ENCODE data around the gene OR5K4.

OR5K4 gene, protein sequence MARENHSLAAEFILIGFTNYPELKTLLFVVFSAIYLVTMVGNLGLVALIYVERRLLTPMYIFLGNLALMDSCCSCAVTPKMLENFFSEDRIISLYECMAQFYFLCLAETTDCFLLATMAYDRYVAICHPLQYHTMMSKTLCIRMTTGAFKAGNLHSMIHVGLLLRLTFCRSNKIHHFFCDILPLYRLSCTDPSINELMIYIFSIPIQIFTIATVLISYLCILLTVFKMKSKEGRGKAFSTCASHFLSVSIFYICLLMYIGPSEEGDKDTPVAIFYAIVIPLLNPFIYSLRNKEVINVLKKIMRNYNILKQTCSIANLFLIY

DNA sequence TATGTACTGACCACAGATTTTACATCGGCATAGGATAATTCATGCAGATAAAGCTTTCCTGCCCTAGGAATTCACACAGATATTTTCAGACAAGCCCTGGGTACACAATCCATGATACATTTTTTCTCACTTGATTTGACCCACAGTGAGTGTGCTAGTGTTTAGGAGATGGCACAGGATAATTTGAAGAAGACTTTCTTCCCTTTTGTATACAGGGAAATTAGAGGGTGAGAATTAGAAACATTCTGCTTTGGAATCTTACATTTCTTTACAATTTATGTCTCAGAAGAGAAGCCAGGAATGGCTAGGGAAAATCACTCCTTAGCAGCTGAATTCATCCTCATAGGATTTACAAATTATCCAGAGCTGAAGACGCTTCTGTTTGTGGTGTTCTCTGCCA, at the start of gene OR5K4:
TSS of gene OR5K4 (plus strand) at position 301 of the 400 bp plus-strand sequence. CDS start at position 301, 0 bp downstream.
- DNase-seq (ENCODE audit: low spot score), result no peak

DNA sequence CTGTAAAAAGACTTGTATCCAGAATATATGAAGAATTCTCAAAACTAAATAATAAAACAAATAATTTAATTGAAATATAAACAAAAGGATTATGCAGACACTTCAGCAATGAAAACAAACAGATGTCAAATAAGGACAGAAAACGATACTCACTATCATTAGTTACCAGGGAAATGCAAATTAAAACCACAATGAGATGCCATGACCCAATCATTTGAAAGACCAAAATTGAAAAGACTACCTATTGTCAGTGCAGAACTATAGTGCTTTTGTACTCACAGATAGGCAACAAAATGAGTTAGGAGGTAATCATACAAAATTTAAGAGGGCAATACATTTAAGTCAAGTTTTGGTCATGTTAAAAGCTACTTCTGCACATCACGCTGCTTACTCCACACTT, 31.6 kb upstream of the OR5K4 start:
- DNase-seq (ENCODE audit: low spot score), result no peak

DNA sequence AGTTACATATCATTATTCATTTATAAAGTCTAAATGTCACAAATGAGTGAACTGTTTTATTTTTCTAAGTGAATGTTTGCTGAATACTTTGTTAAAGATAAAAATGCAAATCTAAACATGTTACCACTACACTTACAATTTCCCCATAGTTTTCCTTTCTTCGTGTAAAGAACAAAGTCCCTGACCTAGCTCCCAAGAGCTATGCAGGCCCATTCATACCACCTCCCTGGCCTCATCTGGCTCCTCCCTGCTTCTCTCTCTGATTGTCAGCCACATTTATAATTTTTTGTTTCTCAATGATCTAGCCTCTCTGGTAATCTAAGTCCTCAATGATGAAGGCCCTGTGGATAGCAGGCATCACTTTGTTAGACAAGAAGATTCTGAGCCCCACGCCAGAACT, 31.0 kb upstream of the OR5K4 start:
- no peak for DNase-seq (ENCODE audit: low spot score)

DNA sequence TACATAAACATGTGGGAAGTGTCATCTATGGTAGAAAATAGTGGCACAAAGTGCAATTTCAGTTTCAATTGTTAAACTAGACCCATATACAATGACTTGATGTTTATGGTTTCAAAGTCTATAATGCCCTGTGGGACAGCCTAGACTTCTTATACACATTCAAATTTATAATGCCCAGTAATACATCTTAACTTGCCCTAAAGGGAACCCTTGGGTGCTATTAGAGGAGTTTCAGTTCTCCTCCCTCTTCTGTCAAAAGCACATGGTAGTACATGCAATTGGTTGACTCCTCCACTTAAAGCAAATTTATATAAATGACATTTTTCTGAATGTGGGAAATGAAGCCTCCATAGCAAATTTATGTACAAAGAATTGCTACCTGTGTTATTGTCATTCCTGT, 30.2 kb upstream of the OR5K4 start:
- DNase-seq (ENCODE audit: low spot score), result no peak

DNA sequence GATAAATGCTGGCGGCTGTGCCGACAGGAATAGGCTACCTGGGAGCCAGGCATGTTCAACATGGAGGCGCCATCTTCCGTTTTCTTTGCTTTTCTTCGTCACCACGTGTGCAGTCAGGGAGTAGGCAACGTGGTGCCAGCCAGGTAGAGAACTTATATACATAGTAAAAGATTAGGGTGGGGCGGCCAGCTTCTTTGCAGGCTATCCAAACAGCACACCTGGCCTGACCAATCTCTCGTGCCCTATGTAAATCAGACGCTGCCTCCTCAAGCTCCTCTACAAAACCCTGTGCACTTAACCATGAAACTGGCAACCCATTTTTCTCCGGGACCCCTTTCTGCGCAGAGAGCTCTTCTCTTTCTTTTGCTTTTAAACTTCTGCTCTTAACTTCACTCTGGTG, 28.6 kb upstream of the OR5K4 start:
- no peak for DNase-seq (ENCODE audit: low spot score)

DNA sequence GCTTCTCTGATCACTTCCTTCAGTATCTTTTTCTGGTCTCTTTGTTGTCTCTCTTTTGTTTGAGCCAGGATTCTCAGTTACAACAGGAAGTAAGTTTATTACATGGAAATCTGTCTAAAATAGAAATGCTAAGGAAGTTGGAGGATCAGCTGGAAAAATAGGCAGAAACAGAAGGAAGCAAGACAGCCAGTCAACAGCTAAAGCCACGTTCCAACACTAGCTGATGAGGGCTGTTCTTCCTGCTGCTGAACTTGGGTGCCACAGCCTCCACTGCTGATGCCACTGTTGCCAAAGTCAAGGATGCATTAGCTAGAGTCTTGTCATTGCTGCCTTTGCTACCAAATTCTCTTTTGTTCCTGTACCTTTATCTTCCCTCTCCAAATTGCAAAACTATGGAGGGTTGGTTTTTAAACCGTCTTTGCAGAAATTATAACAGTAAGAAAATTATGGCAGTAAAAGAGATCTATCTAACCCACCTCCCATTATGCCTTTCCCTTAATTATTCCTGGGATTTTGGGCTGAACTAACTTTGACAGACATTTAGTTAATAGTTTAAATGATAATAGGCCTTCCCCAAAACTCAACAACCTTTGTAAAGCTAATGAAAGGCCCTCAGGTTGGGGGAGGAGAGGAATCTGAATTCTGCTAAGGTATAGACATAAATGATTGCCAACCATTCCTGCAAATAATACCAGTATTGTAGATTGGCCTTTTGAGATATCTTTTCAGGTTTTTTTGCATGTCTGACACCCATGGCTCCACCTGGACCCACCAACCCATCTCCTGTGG, 27.4 kb upstream of the OR5K4 start:
- DNase-seq (ENCODE audit: low spot score), result no peak

DNA sequence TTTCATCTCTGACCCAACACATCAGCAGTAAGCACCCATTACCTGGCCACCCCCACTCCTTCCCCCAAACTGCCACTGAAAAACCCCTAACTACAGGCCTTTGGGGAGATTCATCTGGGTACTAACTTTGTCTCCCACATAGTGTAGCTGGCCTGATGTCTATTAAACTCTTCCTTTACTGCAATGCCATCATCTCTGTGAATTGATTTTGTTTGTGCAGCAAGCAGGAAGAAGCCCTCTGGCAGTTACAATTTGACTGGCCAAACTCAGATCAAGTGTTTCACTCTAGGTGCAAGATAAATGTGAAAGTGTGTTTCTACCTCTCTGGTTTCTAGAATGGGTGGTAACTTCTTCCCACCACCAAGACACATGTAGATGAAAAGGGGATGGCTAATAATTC, 26.7 kb upstream of the OR5K4 start:
- no peak for DNase-seq (ENCODE audit: low spot score)

DNA sequence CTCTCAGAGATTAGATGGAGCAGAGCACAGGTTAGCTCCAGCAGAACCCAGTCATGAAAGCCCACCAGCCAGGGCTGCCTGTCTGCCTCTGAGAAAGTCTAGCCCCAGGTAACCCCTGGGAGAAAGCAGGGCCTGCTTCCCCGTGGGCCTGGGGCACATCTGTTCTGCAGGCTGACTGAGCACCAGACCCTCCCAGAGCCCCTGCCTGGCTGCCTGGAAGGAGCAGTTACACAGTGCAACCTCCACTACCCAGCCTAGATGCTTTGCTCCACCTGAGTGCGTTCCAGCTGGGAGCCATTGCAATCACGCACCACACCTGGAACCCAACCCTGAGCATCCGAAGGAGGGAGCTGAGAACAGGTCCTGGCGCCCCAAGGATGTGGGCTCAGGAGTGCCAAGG, 24.7 kb upstream of the OR5K4 start:
- DNase-seq (ENCODE audit: low spot score), result no peak

DNA sequence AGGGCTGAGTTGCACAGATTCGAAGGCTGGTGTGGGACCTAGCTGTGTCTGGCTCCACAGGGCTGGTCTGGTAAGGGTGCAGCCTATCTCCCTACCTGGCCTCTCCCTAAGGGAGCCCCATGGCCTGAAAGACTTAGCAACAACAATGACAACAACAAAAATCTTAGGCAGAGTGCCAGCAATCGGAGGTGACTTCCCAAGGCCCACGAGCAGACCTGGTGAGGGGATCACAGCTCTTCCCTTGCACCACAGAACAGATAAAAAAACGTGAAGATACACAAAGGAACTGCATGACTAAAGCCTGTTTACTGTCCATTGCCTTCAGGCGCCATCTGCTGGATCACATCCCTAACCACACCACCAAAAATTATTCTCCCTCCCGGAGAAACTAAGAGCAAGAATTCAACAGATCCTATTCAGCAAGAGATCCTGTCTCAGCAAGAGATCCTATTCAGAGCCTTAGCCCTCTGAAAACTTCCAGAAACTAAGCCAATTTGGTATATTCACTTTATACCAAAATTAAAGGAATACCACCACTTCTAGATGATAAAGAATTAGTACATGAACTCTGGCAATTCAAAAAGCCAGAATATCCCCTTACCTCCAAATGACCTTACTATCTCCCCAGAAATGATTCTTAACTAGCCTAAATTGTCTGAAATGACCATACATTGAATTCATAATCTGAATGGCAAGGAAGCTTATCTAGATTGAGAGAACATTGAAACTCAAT, 24.1 kb upstream of the OR5K4 start:
- peak; percentile 70 for DNase-seq (ENCODE audit: low spot score)

DNA sequence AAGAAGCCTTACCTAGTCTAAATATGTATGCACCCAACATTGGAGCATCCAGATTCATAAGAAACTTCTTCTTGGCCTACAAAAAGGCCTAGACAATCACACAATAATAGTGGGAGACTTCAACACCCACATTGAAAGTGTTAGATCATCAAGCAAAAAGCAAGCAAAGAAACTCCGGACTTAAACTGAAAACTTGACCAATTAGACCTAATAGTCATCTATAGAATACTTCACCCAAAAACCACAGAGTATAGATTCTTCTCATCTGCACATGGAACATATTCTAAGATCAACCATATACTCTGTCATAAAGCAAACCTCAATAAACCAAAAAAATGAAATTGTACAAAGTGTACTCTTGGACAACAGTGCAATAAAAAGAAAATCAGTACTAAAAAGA, 22.3 kb upstream of the OR5K4 start:
- no peak for DNase-seq (ENCODE audit: low spot score)

DNA sequence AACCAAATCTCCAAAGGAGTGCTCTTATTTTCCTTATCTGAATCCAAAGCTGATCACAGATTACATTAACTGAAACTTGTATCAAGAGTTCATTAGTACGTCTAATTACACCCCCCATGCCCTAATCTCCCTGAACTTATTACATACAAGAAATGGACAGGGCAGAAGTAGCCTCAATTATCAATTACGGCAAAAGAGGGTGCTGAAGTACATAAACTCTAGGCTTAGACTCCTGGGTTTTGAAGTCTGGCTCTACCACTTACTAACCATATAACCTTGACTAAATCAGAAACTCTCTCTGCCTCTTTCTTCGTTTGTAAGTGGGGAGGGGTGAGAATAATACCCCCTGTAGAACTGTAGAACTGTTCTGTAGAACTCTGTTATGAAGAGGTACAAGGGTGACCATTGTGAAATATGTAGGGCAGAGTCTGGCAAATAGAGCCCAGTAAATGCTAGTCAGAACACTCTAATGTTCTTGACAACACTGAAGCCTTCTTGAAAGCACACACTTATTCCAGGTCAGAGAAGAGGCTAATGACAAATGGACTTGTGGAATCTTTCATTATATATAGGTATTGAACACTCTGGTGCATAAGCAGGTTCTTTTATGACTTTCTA, 19.6 kb upstream of the OR5K4 start:
- peak; percentile 10 for DNase-seq (ENCODE audit: low spot score)

DNA sequence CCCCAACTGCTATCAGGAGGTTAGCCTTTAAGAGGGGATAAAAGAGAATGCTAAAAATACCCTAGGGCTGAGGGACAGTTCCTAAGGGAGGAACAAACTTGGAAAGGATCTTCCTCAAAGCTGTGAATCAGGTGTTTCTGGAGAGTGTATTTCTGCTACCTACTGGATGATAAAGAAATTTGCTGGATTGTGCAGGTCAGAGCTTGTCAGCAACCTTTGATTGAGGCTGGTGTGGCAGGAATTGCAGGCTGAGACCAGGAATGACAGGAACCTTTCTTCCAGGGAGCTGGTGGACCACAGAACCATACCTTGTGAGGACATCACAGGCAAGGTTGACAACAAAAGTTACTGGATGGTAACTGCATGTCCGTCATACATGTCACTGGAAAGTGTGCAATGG, 14.6 kb upstream of the OR5K4 start:
- no peak for DNase-seq (ENCODE audit: low spot score)

DNA sequence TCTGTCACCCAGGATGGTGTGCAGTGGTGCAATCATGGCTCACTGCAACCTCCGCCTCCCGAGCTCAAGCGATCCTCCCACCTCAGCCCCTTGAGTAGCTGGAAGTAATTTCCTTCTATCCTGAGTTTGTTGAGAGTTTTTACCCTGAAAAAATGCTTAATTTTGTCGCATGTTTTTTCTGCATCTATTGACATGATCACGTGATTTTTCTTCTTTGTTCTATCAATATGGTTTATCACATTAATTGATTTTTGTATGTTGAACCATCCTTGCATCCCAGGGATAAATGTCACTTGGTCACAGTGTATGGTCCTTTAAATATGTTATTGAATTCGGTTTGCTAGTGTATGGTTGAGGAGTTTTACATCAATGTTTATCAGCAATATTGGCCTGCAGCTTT, 11.9 kb upstream of the OR5K4 start:
- DNase-seq (ENCODE audit: low spot score), result no peak

DNA sequence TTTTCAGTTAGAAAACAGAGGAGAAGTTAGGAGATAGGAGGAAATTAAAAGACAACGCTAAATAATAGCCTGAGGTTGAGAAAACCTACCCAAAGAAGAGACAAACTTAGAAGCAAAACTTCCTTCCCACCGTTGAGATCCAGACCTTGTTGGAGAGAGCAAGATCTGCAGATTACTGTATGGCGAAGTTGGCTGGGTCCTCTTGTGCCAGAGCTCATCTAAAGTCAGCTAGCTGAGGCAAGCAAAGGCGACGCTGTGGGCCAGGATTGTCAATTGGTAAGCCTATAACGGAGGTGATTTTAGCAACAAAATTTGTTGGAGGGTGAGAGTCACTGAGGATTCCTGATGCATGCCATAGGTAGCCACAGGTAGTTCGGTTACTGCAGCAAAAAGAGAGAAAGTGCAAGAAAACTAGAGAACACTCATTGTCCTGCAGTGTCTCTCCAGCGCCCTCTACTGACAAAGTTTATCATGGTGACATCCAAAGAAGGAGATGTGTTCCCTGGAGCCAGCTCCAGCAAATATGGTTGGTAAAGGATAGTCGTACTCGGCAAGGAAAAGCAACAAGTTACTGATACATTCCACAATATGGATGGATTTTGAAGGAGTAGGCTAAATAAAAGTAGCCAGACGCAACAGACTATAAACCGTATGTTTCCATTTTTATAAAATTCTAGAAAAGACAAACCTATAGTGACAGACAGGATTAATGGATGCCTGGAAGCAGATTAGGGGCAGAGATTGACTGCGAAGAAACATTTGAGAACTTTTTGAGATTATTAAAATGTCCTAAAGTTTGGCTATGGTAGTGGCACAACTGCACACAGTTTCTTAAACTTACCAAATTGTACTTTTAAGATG, 9.8 kb upstream of the OR5K4 start:
- DNase-seq (ENCODE audit: low spot score), result peak; percentile 75

DNA sequence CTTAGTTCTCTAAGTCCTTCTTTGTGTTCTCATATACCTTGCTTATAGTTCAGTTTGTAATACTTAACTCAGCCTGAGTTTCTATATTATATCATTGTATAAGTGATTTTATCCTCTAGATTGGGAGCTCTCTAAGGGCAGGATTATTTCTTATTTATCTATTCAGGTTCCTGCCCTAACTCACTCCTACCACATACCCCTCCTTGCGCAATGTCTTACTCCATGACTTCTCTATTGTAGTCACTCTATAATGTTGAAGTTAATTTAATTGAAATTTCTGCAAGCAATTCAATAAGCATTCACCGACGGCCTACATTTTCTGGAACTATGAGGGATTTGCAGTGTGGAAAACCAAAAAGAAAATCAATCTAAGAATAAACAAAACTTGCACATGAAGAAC, 3.6 kb upstream of the OR5K4 start:
- DNase-seq (ENCODE audit: low spot score), result no peak

DNA sequence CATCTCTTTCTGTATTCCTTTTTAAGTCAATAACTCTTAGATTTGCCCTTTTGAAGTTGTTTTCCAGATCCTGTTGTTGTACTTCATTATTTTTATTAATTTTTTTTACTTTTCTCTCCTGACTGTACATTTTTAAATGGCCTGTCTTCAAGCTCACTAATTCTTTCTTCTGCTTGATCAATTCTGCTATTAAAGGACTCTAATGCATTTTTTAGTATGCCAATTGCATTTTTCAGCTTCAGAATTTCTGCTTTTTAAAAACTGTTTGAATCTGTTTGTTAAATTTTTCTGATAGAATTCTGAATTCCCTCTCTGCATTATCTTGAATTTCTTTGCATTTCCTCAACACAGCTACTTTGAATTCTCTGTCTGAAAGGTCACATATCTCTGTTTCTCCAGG, 5.6 kb downstream of the OR5K4 start:
- no peak for DNase-seq (ENCODE audit: low spot score)

DNA sequence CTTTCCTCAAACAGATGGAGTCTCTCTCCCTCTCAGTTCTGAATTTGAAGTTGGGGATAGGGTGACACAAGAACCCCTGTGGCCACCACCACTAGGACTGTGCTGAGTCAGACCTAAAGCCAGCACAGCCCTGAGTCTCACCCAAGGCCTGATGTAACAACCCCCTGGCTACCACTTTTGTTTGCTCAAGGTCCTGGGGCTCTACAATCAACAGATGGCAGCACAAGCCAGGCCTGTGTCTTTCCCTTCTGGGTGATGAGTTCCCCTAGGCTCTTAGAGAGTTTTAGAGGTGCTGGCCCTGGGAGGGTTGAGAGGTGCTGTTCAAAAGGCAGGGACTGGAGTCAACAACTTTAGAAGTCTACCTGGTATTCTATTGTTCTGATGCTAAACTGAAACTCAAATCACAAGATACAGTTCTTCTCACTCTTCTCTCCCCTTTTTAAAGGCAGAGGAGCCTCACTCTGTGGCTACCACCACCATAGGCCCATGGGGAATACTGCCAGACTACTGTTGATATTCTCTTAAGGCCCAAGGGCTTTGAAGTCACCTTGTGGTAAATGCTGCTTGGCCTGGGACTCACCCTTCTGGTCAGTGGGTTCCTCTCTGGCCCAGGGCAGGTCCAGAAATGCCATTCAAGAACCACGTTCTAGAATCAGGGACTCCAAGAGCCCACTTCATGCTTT, 6.5 kb downstream of the OR5K4 start:
- no peak for DNase-seq (ENCODE audit: low spot score)

DNA sequence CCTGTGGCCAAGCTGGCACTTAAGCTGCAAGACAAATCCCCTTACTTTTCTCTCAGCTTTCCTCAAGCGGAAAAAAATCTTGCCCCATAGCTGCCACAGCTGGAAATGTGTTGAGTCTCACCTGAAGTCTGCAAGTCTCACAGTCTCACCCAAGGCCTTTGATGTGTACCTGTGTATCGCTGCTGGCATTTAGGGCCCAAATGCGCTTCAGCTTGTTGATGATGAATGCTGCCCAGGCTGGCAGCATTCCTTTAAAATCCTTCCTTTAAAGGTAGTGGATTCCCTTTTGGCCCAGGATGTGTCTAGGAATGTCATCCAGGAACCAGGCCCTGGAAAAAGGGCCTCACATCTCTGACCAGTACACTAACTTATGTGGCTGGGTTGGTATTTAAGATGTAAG, 7.0 kb downstream of the OR5K4 start:
- DNase-seq (ENCODE audit: low spot score), result no peak

DNA sequence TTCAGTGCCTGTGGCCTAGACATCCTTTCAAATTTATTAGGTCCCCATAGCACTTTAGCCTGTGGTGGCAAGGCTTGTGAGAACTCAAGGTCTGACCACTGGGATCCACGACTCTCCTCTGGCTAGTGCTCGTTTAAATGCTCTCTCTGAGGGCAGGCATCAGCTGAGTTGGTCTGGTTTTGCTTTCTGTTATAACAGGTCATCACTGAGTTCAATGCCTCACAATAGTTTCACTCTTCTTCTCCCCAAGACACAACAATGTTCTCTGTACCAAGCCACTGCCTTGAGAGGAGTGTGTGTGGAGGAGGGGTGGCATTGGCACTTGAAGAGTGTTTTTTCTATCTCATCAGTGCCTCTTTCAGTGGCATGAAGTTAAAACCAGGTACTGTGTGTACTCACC, 7.6 kb downstream of the OR5K4 start:
- no peak for DNase-seq (ENCODE audit: low spot score)

DNA sequence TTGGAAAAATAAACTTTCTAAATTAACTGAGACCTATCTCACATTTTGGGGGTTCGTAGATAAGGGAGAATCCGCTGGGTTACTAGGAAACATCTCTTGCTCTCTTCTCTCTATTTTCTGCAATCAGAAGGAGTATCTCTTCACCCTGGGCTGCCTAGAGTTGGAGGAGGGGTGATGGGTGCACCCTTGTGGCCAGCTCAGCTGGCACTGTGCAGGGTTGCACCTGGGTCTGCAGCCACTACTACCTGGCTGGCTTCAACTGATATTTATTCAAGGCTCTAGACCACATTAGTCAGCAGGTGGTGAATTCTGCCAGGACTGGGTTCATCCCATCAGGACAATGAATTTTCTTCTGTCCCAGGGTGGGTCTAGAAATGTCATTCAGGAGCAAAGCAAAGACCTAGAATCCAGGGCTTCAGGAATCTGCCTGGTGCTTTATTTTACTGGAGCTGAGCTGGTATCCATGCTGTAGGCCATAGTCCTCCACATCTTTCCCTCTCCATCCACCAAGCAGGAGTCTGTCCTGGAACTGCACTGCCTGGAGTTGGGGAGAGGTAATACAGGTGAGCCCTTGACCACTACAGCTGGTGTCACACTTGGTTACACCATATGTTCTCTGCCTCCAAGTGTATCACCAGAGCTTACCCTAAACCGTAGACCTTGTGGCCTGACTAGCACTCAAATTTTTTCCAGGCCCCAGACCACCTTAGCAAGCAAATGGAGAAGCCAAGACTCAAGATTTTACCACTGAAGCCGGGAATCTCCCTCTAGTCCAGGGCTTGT, 14.0 kb downstream of the OR5K4 start:
- no peak for DNase-seq (ENCODE audit: low spot score)
